GM19395 (cell line): ENCODE results near the gene CSTB.

Source experiments
- ATAC-seq: cut with Tn5 transposase; IDR thresholded peaks from one replicate; pipeline ENCODE4 v1.9.1; 2021; ENCODE audit warnings: mild to moderate bottlenecking, moderate library complexity; ENCODE audit not compliant: unreplicated experiment

CSTB gene

DNA sequence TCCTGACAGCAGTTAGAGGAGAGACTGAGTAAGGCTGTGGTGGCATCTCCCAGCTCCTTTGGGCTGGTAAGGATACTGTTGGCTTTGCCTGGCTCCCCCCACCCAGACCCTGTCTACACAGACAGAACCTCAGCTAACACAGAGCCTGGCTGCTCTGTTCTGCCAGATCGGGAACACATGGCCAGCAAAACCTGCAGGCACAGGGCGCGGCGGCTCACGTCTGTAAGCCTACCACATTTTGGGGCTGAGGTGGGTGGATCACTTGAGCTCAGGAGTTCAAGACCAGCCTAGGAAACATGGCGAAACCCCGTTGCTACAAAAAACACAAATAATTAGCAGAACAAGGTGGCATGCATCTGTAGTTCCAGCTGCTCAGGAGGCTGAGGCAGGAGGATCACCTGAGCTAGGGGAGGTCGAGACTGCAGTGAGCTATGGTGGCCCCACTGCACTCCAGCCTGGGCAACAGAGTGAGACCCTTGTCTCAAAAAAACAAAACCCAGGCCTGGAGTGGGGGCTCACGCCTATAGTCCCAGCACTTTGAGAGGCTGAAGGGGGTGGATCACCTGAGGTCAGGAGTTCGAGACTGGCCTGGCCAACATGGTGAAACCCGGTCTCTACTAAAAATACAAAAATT, 6.7 kb downstream of the CSTB start:
- ATAC-seq, result no peak

DNA sequence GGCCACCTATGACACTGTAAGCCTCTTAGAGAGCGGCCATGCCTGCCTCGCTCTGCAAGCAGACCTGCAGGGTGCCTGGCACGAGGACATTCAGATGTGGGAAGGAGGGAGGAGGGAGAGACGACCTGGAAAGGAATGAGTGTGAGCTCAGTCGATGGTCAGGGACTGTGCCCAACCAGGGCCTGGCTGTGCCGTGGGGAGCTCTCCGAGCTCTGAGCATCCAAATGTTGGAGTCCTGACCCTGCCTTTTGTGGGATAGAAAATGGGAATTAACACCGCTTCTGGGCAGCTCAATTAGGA, 7.3 kb downstream of the CSTB start:
- no peak for ATAC-seq

DNA sequence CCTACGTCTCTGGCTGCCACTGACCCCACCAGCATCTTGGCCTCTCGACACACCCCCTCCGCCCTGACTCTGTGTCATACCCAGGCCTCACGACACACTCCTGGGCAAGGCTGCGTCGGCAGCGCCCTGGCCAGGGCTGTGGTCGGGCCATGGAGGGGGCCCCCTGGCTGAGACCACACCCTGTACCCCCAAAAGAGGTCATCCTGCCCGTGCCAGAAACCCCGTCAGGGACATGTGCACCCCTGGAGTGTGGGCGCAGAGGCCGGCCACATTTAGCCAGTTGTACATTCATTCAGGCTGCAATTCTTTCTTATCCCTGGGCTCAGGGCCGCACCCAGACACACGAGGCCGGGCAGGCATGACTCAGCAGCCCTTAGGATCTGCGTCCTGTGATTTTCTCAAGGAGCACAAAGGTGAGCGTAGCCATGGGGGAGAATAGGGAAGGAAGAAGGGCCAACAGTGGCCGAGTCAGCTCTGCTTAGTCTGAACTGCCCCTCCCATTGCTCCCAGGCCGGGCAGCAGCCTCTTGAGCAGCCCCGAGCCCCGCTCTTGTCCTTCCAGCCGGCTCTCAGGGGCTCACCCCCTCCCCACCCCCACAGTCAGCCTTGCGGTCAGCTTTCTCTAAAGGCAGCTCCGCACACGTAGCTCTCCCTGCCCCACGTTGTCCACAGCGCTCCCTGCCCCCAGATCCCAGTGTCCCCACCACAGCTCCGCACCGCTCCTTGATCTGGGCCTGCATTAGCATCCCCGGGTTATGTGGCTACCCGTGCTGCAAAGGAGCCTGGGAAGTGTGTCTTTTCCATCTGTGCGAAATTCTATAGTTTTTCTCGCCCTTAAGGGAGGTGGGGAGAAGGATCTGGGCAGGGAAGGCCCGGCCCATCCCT, 7.9 kb downstream of the CSTB start:
- no peak for ATAC-seq

DNA sequence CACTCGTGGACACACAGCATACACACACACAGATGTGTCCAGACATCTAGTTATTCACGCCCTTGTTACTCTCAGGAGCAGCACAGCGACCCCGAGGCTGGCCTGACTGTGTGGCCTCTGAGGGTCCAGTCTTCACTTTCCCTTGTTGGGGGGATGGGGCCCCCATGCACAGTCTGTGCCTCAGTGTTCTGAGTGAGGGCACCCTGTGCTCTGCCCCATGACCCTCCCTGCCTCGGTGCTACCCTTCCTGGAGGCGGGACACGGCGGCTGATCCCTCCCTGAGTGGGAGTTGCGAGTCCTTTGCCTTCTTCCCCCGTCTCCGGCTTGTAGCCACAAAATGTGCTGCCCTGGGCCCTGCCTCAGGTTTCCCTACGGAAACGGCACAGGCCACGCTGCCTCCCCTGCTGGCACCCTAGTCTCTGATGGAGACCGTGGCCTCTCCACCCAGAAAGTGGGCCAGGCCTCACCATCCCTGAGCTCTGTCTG, 8.6 kb downstream of the CSTB start:
- ATAC-seq, result no peak

DNA sequence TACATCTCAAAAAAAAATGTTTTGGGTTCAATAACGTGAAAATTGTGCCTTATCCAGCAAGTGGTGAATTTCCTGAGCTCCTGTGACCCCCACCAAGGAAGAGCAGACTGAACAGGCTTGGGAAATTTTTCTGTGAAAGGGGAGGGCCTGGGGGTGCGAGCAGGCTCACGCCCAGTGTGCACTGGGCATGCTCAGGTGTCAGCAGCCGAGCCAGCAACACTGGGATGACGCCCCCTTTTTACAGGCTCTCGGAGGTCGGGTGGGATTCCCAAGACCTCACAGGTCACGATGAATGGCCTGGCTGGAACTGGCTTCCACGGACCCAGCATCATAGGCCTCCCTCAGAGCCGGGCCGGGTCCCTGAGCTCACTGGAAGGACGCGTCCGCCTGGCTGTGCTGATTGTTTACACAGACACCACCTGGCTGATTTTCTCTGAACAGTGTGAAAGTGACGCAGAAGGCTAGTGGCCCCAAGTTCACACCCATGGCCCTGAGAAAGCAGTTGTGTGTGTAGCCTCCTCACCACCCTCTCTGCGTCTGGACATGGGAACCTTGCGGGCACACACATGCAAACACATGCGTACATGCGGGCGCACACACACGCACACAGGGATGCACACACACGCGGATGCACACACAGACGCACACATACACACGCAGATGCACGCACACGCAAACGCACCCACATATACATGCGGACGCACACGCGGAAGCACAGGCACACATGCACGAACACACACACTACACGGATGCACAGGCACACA, 9.2 kb downstream of the CSTB start:
- ATAC-seq, result no peak

DNA sequence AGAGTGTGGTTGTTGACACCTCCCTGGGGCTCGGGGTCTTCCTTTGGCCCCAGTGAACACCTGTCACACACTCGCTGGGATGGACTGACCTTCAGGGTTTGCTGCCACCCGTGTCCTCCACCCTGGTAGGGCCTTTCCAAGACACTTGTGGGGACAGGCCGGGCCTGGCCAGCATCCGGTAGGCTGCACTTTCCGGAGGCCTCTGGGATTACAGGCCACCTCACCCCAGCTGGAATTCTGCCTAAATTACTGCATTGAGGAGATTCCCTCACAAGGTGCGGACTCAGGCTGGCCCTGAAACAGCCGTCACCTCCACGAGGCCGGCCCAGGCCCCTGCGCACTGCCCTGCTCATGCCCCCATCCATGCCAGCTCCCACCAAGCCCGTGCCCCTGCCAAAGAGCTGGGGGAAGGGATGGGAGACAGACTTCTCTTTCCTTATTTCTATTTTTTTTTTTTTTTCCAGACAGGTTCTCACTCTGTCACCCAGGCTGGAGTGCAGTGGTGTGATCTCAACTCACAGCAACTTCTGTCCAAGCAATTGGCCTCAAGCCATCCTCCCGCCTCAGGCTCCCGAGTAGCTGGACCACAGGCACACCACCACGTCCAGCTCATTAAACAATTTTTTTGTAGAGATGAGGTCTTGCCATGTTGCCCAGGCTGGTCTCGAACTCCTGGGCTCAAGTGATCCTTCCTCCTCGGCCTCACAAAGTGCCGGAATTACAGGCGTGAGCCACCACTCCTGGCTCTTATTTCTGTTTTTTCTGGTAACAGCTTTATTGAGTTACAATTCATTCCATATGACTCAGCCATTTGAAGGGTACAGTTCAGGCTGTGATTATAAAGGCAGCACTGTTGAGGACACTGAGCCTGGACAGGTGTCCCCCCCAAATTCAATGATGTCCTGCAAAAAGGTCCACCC, 11.3 kb downstream of the CSTB start:
- ATAC-seq, result no peak

DNA sequence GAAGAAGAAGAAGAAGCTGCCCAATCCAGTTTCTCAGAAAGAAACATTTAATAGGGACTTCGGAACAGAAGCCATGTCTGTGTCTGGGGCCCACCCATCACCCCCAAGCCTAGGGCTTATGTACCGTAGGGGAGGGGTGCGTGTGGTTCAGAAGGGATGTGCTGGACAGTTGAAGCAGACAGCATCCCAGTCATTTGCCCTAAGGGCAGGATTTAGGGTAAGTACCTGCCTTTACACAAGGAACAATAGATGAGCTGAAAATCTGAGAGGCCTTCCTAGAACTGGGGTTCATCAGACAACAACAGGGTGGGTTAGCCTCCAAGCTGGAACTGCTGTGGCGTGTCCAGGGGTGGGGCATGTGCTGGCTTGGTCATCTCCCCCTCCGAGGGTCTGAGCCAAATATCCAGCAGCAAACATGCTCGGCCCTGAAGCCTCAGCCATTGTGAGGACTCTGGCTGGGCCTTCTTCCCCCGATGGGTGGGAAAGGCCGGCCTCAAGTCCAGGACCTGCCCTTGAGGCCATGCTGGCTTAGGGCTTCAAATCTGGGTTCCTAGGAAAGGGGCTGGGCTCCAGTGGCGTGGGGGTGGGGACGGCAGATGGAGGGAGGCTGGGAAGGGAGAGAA, 12.1 kb downstream of the CSTB start:
- no peak for ATAC-seq

DNA sequence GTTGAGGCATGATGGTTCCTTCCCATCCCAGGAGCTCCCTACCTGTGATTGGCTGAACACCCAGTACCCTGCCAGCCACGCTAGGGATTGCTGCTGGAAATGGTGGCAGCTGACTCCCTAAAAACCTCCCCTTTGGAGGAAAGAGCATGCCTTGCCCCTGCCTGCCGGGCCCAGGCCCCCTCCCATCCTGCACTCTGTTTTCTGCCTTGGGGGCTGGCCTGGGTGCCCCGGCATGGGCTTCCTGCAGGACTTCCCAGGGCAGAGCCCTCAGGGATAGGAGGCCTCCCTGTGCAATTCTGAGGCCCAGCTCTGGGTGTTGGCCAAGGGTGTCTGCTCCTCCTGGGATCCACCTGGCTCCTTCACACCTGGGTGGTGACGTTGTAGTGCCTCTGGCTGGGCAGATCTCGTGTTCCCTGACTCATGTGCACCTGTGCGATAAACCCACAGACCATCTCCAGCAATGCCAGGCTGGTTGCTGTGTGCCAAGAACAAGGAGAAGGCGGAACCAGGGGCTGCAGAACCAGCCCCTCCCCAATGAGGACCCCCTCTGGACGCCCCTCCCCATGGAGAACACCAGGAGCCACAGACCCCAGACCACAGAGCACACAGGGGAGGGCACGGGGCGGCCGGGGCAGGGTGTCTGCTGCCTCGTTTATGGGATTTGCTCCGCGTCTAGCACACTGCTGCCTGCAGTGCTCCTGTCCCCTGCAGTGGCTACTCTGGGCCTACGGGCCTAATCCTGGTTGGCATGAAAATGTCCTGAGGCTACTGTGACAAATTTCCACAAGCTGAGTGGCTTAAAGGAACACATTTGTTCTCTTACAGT, 13.6 kb downstream of the CSTB start:
- no peak for ATAC-seq

DNA sequence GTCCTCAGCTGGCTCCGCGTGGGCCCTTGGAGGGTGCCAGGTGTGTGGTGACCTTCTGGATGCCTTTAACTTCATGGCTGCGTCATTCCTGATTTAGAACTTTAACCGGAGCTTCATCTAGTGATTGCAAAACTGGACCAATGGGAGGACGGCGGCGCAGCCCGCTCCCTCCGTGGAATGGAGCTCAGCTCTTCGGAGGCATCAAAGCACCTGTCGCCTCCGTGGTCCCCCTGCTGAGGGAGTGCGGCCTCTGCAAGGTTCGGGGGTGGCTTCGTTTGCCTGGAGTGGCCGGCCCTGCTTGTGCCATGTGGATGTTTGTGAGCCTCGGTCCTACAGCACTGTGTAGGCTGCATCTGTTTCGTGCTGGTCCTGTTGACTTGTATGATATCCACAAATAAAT, 14.2 kb downstream of the CSTB start:
- no peak for ATAC-seq

DNA sequence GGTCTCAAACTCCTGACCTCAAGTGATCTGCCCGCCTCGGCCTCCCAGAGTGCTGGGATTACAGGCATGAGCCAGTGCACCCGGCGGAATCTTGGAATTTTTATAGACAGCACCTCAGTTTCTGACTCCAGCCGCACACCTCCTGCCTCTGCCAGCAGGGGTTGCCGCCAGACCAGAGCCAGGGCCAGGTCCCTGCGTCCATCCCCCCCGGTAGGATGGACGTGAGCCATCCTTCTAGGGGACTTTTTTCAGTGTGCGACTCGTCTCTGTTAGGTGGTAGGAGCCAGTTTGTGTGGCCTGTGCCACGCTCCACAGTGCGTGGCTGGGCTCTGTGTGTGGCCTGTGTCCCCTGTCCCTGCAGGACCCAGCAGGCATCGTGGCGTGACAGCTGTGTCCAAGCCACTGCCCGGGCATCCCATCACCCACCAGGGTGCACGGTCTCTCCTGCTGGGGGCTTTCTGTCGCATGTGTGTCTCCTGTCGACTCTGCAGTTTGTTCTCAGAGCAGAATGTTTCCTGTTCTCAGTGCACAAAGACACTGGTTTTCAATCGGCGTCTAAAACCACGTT, 15.6 kb downstream of the CSTB start:
- no peak for ATAC-seq

DNA sequence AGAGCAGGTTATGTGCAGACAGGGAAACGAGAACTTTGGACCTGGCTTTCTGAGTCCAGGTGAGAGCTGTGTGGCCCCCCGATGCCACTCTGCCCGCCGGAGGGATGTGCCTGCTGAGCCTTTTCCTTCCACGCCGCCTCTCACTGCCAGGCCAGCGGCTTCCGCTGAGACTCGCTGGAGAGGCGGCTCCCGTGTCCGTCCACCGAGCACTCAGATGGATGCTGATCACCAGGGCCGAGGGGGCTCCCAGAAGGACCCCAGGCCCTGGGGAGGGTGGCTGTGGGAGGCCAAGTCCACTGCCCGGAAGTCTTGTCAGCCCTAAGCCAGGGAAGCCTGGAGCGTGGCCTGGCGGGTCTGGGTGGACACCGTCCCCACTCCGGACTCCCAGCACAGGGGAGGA, 16.5 kb downstream of the CSTB start:
- no peak for ATAC-seq

DNA sequence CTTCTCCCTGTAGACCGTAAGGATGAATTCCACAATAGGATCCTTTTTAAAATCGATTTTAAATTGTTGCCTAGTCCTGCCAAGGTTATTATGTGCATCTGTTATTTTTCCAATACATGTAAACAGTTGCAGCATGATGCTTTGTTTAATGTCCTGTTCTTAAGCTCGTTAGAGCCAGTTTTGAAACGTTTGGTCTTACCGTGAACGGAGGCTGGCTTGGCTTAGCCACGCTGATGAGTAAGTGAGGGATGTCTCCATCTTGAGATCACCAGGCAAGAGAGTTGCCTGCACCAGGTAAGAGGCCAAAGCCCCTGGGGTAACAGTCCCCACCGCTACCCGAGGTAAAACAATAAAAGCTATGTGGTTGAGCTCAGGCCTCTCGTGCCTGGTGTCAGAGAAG, 17.3 kb downstream of the CSTB start:
- ATAC-seq, result no peak

DNA sequence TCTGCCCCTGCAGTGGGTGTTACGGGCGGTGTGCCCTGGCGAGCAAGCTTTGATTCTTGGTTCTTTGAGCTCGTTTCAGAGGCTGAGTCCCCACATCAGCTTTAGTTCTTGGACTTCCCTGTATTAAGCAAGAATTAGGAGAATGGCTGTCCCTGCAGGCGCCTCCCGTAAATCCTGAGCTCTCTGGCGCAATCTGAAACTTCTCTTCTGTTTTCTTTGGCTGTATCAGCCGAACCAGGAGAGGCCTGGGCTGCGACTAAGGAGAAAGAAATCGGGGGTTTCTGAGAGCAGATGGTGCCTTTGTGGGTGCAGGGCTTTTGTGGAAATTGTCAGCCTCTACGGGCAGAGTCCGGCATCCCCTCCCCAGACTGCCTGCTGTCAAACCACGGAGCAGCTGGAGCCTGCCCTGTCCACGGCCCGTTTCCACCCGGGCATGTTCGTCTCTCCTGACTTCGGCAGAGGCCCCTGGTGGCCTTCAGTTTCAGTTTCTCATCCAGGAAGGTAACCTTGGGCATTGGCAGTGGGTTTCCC, 17.9 kb downstream of the CSTB start:
- no peak for ATAC-seq

DNA sequence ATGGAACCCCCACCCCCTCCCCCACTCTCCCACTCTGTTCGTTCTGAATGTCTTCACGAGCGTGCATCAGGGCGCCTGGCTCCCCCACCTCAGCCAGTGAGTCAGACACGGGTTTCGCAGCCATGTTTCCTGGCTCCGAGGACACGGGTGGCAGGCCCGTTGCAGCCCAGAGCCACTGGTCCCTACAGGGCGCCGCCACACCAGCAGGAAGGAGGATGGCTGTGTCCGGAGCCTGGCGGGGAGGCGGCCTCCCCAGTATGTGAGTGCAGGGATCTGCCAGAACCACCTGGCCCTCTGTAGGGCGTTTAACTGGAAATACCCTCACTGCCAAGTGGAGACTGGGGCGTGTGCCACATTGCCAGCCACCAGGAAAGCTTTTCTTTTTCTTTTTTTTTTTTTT, 18.5 kb downstream of the CSTB start:
- no peak for ATAC-seq

DNA sequence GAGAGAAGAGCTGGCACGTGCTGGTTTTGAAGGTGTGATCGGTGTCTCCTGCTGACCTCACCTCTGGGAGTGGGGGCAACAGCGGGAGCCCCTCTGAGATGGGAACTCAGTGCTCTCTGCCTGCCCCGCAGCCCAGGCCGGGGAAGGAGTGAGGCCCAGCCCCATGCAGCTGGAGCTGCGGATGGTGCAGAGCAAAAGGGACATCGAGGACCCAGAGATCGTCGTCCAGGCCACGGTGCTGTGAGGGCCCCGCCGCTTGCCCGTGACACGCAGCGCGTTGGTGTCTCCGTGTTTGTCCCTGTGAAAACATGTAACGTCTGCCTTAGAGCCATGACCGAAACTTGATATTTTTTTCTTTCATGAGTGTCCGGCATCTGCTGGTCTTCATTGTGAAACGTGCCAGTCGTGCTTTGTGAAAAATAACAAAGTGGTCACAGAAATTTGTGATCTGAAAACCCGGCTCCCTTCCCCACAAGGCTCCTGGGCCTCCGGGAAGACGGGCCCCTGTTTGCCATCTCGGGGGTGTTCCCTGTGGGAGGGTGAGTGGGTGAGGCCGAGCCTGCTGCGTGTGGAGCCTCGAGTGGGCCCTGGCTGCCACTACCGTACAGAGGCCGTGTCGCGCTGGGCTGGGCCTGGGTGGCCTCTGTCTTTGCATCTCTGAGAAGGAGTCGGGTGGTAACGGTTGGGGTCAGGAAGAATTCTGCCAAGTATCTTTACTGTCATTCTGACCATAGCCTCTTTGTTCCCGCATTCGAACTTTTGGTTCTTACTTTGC, 20.1 kb downstream of the CSTB start:
- ATAC-seq, result no peak

DNA sequence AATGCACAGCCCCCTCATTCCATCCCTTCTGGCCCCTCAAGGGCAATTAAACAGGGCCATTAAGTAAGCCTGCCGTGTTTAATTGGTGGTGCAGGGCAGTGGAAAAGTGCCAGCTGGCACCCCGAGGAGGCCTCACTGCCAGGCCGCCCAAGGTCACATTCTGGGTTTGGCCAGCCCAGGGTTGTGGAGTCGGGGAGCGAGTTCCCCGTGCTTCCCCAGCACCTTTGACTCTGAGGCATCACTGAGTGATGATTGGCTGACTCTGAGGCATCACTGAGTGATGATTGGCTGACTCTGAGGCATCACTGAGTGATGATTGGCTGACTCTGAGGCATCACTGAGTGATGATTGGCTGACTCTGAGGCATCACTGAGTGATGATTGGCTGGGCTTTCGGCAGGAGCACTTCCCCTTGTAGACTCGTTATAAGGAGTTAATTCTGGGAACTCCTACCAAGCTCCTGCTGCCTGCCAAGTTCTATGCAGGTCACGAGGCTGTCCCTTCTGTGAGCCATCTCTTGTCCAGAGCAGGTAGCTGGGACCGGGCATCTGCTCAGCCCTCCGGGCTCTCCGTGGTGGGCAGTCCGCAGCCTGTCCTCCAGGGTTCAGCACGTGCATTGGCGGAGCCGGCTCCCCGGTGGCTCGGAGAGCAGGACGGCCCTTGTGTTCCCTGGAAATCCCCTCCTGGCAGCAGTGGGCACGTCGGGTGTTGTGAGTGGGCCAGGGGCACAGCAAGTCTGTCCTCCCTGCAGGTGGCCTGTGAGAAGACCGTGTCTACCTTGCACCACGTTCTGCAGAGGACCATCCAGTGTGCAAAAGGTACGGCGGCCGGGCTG, 20.9 kb downstream of the CSTB start:
- ATAC-seq, result no peak

DNA sequence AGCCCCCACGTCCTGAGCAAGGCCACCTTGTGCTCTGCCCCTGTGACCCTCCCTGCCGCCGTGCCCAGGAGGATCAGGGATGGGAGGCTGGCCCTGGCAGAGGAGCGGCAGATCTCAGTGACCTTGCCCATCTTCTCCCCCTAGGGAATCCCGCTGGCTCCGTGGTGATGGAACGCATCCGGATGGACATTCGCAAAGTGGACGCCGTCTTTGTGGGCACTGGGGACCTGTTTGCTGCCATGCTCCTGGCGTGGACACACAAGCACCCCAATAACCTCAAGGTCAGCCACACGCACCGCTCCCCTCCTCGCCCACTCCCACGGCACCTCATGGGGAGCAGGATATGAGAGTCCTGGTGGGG, 22.7 kb downstream of the CSTB start:
- no peak for ATAC-seq
